Caco-2 (cell line): ENCODE measurements around the gene RAB10. TPM values are rescaled to one million over a fixed set of nuclear protein-coding genes. Genes with fewer than 3 reads are reported as not detected.

ENCODE experiments used
- BruUV-seq: library from RNA; stranded (reverse); fragments of 400-500 nt; replicated peaks from 2 replicates; lab custom pipeline; 2021; lab: Mats Ljungman, UMichigan
- CTCF ChIA-PET: fragments of 300-600 bp; sonication (Branson Sonifier 250); formaldehyde crosslinking; loops from one replicate; lab custom pipeline; 2022; ENCODE audit warnings: antibody characterized with exemption; lab: Charles Lee
- POLR2A ChIA-PET: fragments of 300-600 bp; sonication (Branson Sonifier 250); formaldehyde crosslinking; loops from one replicate; lab custom pipeline; 2022; ENCODE audit warnings: antibody characterized with exemption; lab: Charles Lee
- DNase-seq, 2 experiments: peaks; one replicate each; pipeline versions ENCODE4 v3.0.0 to v3.0.0-alpha.2; 2020 to 2022
- H3K27me3 ChIP-seq: replicated peaks from 2 replicates; pipeline ENCODE4 v1.6.0; 2011; ENCODE audit warnings: low read length; ENCODE audit not compliant: control insufficient read depth, insufficient read depth
- H3K36me3 ChIP-seq: 2 replicates; pipeline ENCODE4 v1.5.1; 2011; ENCODE audit warnings: low read length; ENCODE audit not compliant: control insufficient read depth, insufficient read depth
- H3K4me1 ChIP-seq: fragments of 250-450 bp; sonication (Bioruptor Pico); 2 replicates; pipeline ENCODE4 v1.5.1; 2020; ENCODE audit warnings: mild to moderate bottlenecking
- H3K4me3 ChIP-seq: 2 replicates; pipeline ENCODE4 v1.5.1; 2011; ENCODE audit warnings: low read depth, mild to moderate bottlenecking, control low read depth, low read length
- H3K9me3 ChIP-seq: fragments of 250-450 bp; sonication (Bioruptor Pico); 2 replicates; pipeline ENCODE4 v1.5.1; 2020; ENCODE audit warnings: mild to moderate bottlenecking, moderate library complexity
- H3K27ac Mint-ChIP-seq: one replicate; pipeline ENCODE4 v1.8.0; 2022; ENCODE audit warnings: mixed read lengths; ENCODE audit not compliant: unreplicated experiment
- H3K27me3 Mint-ChIP-seq: one replicate; pipeline ENCODE4 v1.8.0; 2022; ENCODE audit warnings: mixed read lengths; ENCODE audit not compliant: insufficient read depth, unreplicated experiment
- H3K36me3 Mint-ChIP-seq: one replicate; pipeline ENCODE4 v1.8.0; 2022; ENCODE audit warnings: mild to moderate bottlenecking, mixed read lengths; ENCODE audit not compliant: insufficient read depth, unreplicated experiment
- H3K4me1 Mint-ChIP-seq: one replicate; pipeline ENCODE4 v1.8.0; 2022; ENCODE audit warnings: low read depth, mixed read lengths; ENCODE audit not compliant: unreplicated experiment
- H3K4me3 Mint-ChIP-seq: one replicate; pipeline ENCODE4 v1.8.0; 2022; ENCODE audit warnings: mild to moderate bottlenecking, moderate library complexity, mixed read lengths; ENCODE audit not compliant: unreplicated experiment
- H3K9me3 Mint-ChIP-seq: one replicate; pipeline ENCODE4 v1.8.0; 2022; ENCODE audit warnings: mixed read lengths; ENCODE audit not compliant: unreplicated experiment
- intact Hi-C: fragments of 100-400 bp; cut with micrococcal nuclease; formaldehyde crosslinking; loops from one replicate; pipeline ENCODE4 v1.10.0; 2022; ENCODE audit not compliant: unreplicated experiment
- total RNA-seq: library from RNA; stranded (reverse); gene quantifications from 2 replicates; pipeline ENCODE4 v1.2.3, GENCODE V29; 2022
- TF ChIP-seq, protein P1 (sequence below), 2 experiments: fragments of 200-600 bp in 1 of 2; IDR thresholded peaks; 1 replicate in 1 of 2; 2 replicates in 1 of 2; pipeline versions ENCODE4 v1.5.1 to v1.8.0; 2011 to 2022; ENCODE audit warnings: antibody characterized with exemption in 1 of 2, control low read depth in 1 of 2, inconsistent platforms in 1 of 2, low read depth in 1 of 2, low read length in 1 of 2, mild to moderate bottlenecking in 1 of 2, moderate library complexity in 1 of 2; ENCODE audit not compliant: insufficient read depth in 1 of 2, severe bottlenecking in 1 of 2, unreplicated experiment in 1 of 2

The RAB10 gene
- total RNA-seq, 1 experiment from 2014 or later, result 213 TPM

DNA sequence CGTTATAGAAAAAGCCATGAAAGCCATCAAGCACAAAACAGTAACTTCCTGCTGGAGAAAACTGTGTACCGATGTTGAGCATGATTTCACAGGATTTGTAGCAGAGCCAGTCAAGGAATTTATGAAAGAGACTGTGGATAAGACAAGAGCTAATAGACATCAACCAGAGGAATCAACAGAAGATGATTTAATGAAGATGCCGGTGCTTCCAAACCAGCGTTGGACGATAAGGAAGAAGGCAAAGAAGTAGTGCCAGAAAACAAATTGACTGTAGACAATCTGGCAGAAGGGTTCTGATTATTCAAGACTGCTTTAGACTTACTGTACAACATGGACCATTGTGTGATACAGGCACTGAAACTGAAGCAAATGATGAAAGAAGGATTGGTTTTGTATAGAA lies 89.5 kb downstream of the RAB10 start:
- ChIA-PET CTCF (no interaction called here), POLR2A (interaction anchor here (0.7 kb wide), 1 partner anchor 112 kb away, joined by 3 read pairs; no protein-coding TSS in a partner anchor)
- H3K4me1 ChIP-seq, result no peaks in the 10 kb centered on the region
- H3K36me3 Mint-ChIP-seq, result peaks cover 81% of the 10 kb centered on the region
- no peaks in the 10 kb centered on the region for H3K9me3 Mint-ChIP-seq
- no peaks in the 10 kb centered on the region for H3K9me3 ChIP-seq
- H3K27me3 Mint-ChIP-seq, result no peaks in the 10 kb centered on the region
- H3K4me1 Mint-ChIP-seq, result no peaks in the 10 kb centered on the region
- intact Hi-C loops, result no loop called here
- DNase-seq, result no peak
- TF ChIP-seq, protein P1, sequence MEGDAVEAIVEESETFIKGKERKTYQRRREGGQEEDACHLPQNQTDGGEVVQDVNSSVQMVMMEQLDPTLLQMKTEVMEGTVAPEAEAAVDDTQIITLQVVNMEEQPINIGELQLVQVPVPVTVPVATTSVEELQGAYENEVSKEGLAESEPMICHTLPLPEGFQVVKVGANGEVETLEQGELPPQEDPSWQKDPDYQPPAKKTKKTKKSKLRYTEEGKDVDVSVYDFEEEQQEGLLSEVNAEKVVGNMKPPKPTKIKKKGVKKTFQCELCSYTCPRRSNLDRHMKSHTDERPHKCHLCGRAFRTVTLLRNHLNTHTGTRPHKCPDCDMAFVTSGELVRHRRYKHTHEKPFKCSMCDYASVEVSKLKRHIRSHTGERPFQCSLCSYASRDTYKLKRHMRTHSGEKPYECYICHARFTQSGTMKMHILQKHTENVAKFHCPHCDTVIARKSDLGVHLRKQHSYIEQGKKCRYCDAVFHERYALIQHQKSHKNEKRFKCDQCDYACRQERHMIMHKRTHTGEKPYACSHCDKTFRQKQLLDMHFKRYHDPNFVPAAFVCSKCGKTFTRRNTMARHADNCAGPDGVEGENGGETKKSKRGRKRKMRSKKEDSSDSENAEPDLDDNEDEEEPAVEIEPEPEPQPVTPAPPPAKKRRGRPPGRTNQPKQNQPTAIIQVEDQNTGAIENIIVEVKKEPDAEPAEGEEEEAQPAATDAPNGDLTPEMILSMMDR (IDR thresholded peaks at IDR 0.05; ENCODE audit: insufficient read depth in 1 of 2, low read depth in 1 of 2, low read length in 1 of 2, severe bottlenecking in 1 of 2, unreplicated experiment in 1 of 2), result no peak
- no peaks in the 10 kb centered on the region for H3K36me3 ChIP-seq
- no peaks in the 10 kb centered on the region for H3K27me3 ChIP-seq
- H3K4me3 ChIP-seq, result no peak overlapping the region
- H3K27ac Mint-ChIP-seq, result no peak overlapping the region
- H3K4me3 Mint-ChIP-seq, result no peak overlapping the region
- no TSS peak for BruUV-seq

DNA sequence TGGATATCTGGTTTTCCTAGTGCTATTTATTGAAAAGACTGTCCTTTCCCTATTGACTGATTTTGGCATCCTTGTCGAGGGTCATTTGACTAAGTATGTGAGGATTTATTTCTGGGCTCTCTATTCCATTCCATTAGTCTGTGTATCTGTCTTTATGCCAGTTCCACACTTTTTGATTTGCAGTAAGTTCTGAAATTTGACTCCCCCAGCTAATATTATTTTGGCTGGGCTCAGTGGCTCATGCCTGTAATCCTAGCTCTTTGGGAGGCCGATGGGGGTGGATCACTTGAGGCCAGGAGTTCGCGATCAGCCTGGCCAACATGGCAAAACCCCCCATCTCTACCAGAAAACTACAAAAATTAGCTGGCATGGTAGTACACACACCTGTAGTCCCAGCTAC lies 92.2 kb downstream of the RAB10 start:
- DNase-seq, result no peak
- Mint-ChIP-seq H3K4me3 (no peak overlapping the region), H3K4me1 (no peaks in the 10 kb centered on the region), H3K27ac (no peak overlapping the region), H3K36me3 (peaks cover 85% of the 10 kb centered on the region), H3K27me3 (no peaks in the 10 kb centered on the region), H3K9me3 (no peaks in the 10 kb centered on the region)
- Histone ChIP-seq H3K4me1 (no peaks in the 10 kb centered on the region), H3K27me3 (no peaks in the 10 kb centered on the region), H3K36me3 (no peaks in the 10 kb centered on the region), H3K9me3 (no peaks in the 10 kb centered on the region), H3K4me3 (no peak overlapping the region)
- intact Hi-C loops, result no loop called here
- POLR2A ChIA-PET, result no interaction called here
- CTCF ChIA-PET, result interaction anchor here (0.6 to 0.7 kb wide), 2 partner anchors 48 to 128 kb away, joined by 3 read pairs; no protein-coding TSS in a partner anchor
- TF ChIP-seq, protein P1 (IDR thresholded peaks at IDR 0.05; ENCODE audit: insufficient read depth in 1 of 2, low read depth in 1 of 2, low read length in 1 of 2, severe bottlenecking in 1 of 2, unreplicated experiment in 1 of 2), result no peak
- no TSS peak for BruUV-seq

DNA sequence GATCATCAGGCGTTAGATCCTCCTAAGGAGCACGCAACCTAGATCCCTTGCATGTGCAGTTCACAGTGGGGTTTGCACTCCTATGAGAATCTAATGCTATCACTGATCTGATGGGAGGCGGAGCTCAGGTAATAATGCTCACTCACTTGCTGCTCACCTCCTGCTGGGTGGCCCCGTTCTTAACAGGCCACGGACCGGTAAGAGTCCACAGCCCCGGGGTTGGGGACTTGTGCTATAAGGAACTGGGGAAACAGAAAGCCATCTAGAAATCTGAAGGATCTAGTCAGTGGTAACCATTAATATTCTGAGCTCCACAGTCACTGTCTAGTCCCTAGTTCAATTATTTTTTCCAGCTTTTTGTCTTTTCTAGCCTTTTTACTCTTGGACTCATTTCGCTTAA lies 94.3 kb downstream of the RAB10 start:
- TF ChIP-seq, protein P1 (IDR thresholded peaks at IDR 0.05; ENCODE audit: insufficient read depth in 1 of 2, low read depth in 1 of 2, low read length in 1 of 2, severe bottlenecking in 1 of 2, unreplicated experiment in 1 of 2), result no peak
- no peak for DNase-seq
- H3K4me1 ChIP-seq, result no peaks in the 10 kb centered on the region
- CTCF ChIA-PET, result no interaction called here
- no peaks in the 10 kb centered on the region for H3K27me3 ChIP-seq
- BruUV-seq, result no TSS peak
- intact Hi-C loops, result no loop called here
- H3K36me3 ChIP-seq, result no peaks in the 10 kb centered on the region
- POLR2A ChIA-PET, result no interaction called here
- no peak overlapping the region for H3K27ac Mint-ChIP-seq
- no peak overlapping the region for H3K4me3 ChIP-seq
- H3K4me1 Mint-ChIP-seq, result no peaks in the 10 kb centered on the region
- no peak overlapping the region for H3K4me3 Mint-ChIP-seq
- no peaks in the 10 kb centered on the region for H3K9me3 ChIP-seq
- no peaks in the 10 kb centered on the region for H3K27me3 Mint-ChIP-seq
- H3K9me3 Mint-ChIP-seq, result no peaks in the 10 kb centered on the region
- peaks cover 81% of the 10 kb centered on the region for H3K36me3 Mint-ChIP-seq
